GM18867 (cell line): ENCODE measurements around the gene FRMPD3.

Experiments
- ATAC-seq: cut with Tn5 transposase; IDR thresholded peaks from one replicate; pipeline ENCODE4 v1.9.1; 2021; ENCODE audit warnings: mild to moderate bottlenecking, moderate library complexity; ENCODE audit not compliant: unreplicated experiment

The FRMPD3 gene

GRCh38 chrX:107477406-107477805, 28.0 kb downstream of the FRMPD3 start:
- ATAC-seq: no peak

DNA sequence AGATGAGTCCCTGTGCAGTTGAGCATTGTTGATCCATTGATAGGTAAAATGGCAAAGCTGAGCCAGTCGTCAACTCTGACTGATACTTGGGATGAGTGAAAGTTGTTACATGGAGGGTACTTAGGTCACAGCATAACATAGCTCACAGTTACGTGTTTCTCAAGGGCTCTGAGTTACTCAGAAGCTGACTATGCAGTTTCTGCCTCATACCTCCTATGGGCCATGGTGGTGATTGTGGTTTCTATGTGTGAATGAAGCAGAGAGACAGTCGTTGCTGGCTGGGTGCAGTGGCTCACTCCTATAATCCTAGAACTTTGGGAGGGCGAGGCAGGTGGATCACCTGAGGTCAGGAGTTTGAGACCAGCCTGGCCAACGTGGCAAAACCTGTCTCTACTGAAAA, 30.8 kb downstream of the FRMPD3 start:
- ATAC-seq: peak; percentile 57

- no peak for ATAC-seq
Observed at GRCh38 chrX:107482046-107482445, 32.6 kb downstream of the FRMPD3 start.

- no peak for ATAC-seq
Observed at GRCh38 chrX:107484002-107484726, 34.7 kb downstream of the FRMPD3 start.

GRCh38 chrX:107485013-107485412, 35.6 kb downstream of the FRMPD3 start:
- no peak for ATAC-seq

- no peak for ATAC-seq
Observed at GRCh38 chrX:107493141-107493540, 43.7 kb downstream of the FRMPD3 start.

DNA sequence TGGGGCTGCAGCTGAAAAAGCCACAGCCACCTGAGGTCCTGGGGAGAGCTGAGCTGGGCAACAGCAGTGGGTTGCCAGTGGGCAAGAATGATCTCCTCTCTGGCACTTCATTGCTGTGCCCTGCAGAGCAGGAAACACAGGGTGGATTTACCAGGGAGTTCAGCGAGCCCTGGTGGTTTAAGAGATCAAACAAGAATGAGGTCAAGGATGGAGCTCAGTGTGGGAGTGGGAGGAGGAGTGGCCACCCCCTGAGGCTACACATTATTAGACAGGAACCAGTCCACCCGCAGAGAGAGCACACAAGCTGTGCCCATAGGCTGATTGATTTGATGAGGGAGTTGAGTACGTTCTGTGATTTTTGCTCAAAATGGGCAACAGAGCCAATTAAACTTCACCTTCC, 47.3 kb downstream of the FRMPD3 start:
- no peak for ATAC-seq
